K562 treated with DMSO at 1 percent for 4 hours (cell line): ENCODE results near the gene ARHGAP20. TPM values are rescaled to one million over a fixed set of nuclear protein-coding genes. Genes with fewer than 3 reads are reported as not detected.

Experiments
- total RNA-seq: library from RNA; unstranded; fragments of 300-600 nt; gene quantifications from 2 replicates; pipeline ENCODE4 v1.2.3, GENCODE V29; 2022; ENCODE audit not compliant: insufficient read depth

The ARHGAP20 gene, protein sequence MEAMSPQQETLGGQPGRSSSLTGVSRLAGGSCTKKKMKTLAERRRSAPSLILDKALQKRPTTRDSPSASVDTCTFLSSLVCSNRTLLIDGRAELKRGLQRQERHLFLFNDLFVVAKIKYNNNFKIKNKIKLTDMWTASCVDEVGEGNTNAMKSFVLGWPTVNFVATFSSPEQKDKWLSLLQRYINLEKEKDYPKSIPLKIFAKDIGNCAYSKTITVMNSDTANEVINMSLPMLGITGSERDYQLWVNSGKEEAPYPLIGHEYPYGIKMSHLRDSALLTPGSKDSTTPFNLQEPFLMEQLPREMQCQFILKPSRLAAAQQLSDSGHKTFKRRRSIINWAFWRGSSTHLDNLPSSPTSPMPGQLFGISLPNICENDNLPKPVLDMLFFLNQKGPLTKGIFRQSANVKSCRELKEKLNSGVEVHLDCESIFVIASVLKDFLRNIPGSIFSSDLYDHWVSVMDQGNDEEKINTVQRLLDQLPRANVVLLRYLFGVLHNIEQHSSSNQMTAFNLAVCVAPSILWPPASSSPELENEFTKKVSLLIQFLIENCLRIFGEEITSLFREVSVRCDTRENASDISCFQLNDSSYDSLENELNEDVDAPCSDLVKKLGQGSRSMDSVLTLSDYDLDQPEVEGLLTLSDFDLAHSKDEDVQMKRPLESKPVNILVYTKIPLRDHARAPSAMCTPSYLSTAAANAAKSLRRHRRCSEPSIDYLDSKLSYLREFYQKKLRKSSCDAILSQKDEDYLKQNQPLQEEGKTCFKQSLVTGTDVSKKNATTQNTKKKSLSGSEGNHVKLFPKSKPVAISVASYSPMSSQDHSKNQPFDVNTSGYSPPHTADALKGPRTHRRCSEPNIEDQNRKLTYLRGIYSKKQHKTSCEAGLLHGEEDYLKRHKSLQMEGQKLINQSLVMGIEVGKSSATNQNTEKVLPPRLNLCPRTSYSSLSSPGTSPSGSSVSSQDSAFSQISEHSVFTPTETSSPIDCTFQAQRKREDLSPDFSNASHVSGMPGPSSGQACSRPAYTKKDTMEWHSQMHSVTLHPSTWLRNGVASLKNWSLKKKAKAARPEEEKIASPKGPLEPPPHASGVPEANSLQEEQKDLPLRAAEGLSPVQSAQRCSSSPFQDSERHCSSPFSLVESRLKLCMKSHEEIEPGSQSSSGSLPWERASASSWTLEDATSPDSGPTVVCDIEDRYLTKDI
- not detected in 2 replicates for total RNA-seq

DNA sequence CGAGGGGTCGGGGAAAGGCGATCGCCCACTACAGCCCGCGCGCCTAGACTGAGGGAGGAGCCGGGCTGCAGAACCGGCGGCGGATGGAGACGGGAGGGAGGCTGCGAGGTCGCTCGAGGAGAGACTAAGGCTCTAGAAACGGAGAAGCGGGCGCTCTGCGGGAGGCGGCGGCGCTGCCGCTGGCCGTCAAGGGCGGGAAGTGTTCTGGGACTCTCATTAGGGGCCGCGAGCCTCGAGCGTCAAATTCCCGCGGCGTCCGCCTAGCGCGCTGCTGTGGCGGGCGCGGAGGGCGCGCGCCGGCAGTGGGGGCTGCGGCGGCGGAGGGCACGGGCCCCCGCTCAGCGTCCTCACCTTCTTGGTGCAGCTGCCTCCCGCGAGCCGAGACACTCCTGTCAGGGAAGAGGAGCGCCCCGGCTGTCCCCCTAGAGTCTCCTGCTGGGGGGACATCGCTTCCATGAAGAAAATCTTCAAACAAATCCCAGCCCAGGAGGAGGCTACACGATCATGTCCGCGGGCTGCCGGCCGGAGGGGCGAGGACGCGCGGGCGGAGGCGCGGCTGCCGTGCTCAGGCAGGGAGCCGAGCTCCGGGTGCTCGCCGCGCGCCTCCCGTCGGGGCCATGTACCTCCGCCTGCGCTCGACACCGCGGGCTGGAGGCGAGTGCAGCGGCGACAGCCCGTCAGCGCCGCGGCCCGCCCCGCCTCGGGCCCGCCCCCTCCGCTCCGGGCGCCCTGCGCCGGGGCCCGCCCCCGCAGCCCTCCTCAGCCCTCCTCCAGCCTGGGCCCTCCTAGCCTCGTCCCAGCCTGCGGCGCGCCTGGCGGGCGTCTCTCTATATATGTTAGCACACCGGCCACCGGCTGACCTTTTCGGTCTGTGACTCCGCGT, at the start of gene ARHGAP20:
Gene ARHGAP20 (minus strand): TSS at position 662 of the 883 bp plus-strand sequence. CDS start 206 bp downstream, at position 456.

